Smooth muscle cell (in vitro differentiated cells): Measurements from ENCODE around the gene NPY5R. TPM values are rescaled to one million over a fixed set of nuclear protein-coding genes. Genes with fewer than 3 reads are reported as not detected.

Experiments used
- DNase-seq: peaks from one replicate; lab custom pipeline; 2025; ENCODE audit not compliant: unreplicated experiment; lab: John Stamatoyannopoulos, UW
- H2AFZ ChIP-seq: fragments of 200-600 bp; sonication (generic); 2 replicates; pipeline ENCODE4 v1.6.0; 2016; ENCODE audit warnings: antibody characterized with exemption, low read depth, mild to moderate bottlenecking
- H3F3A ChIP-seq: fragments of 200-600 bp; sonication (generic); 2 replicates; pipeline ENCODE4 v1.6.0; 2017; ENCODE audit warnings: antibody characterized with exemption, low read depth
- H3K27ac ChIP-seq: fragments of 200-600 bp; sonication (generic); 2 replicates; pipeline ENCODE4 v1.5.1; 2016; ENCODE audit warnings: low read depth, mild to moderate bottlenecking
- H3K27me3 ChIP-seq: fragments of 200-600 bp; sonication (generic); 2 replicates; pipeline ENCODE4 v1.6.1; 2016; ENCODE audit warnings: low read depth, mild to moderate bottlenecking
- H3K36me3 ChIP-seq: fragments of 200-600 bp; sonication (generic); 2 replicates; pipeline ENCODE4 v1.5.1; 2016; ENCODE audit warnings: low read depth
- H3K4me1 ChIP-seq: fragments of 200-600 bp; sonication (generic); 2 replicates; pipeline ENCODE4 v1.5.1; 2016; ENCODE audit warnings: low read depth
- H3K4me2 ChIP-seq: fragments of 200-600 bp; sonication (generic); 2 replicates; pipeline ENCODE4 v1.6.0; 2016; ENCODE audit warnings: mild to moderate bottlenecking
- H3K4me3 ChIP-seq: fragments of 200-600 bp; sonication (generic); 2 replicates; pipeline ENCODE4 v1.5.1; 2016; ENCODE audit warnings: mild to moderate bottlenecking
- H3K79me2 ChIP-seq: fragments of 200-600 bp; sonication (generic); 2 replicates; pipeline ENCODE4 v1.6.0; 2016; ENCODE audit warnings: low read depth, mild to moderate bottlenecking
- H3K9ac ChIP-seq: fragments of 200-600 bp; sonication (generic); 2 replicates; pipeline ENCODE4 v1.6.0; 2016; ENCODE audit warnings: low read depth
- H3K9me3 ChIP-seq: fragments of 200-600 bp; sonication (generic); replicated peaks from 2 replicates; pipeline ENCODE4 v1.5.1; 2016; ENCODE audit warnings: low read depth
- H4K20me1 ChIP-seq: fragments of 200-600 bp; sonication (generic); 2 replicates; pipeline ENCODE4 v1.6.0; 2016; ENCODE audit warnings: low read depth
- WGBS: methylation state at CpG from one replicate; pipeline ENCODE4 v1.1.7; 2016; ENCODE audit warnings: low lambda C conversion rate; 5-methylcytosine and 5-hydroxymethylcytosine counted together
- polyA plus RNA-seq: library from polyadenylated mRNA; unstranded; fragments of >200 nt; fragmentation: Nextera tagmentation; extraction: Ambion mirVana; gene quantifications from 2 replicates; pipeline ENCODE4 v1.2.1, GENCODE V29; 2016
- total RNA-seq: library from RNA; depleted of rRNA; stranded (reverse); fragments of >200 nt; gene quantifications from 2 replicates; pipeline ENCODE4 v1.2.3, GENCODE V29; 2014
- TF ChIP-seq, protein P1 (sequence below): fragments of 200-600 bp; sonication (generic); IDR thresholded peaks from 2 replicates; pipeline ENCODE4 v1.5.1; 2017; ENCODE audit warnings: borderline replicate concordance, mild to moderate bottlenecking, antibody characterized with exemption; ENCODE audit not compliant: insufficient read depth, poor library complexity, severe bottlenecking

NPY5R gene
- total and polyA plus RNA-seq, 2 experiments from 2014 or later: 1.4 to 5.5 TPM

DNA sequence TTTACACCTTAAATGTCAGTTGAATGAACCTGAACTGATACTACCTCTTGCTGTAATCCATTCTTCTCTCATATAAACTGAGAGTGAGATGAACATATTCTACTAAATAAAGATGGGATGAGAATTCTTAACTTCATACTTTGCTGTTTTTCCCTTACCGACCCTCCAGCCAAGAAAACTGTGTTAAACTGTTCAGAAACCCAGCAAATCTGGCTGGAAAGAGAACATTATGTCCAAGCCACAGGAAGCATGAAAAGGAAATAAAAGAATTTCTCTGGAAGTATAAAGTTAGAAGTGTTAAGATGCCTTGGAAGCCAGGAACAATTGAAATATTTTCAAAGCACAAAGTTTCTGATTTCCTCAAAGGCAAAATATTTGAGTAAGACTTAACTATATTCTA lies 34.2 kb upstream of the NPY5R start:
- no peak overlapping the region for H2AFZ ChIP-seq
- H3K27me3 ChIP-seq: no peaks in the 10 kb centered on the region
- 91% methylated on average over 1 of the region's 1 CpG for WGBS
- no peak overlapping the region for H3K4me3 ChIP-seq
- no peak overlapping the region for H3K9ac ChIP-seq
- DNase-seq: no peak
- no peaks in the 10 kb centered on the region for H3K9me3 ChIP-seq
- H3K79me2 ChIP-seq: no peaks in the 10 kb centered on the region
- no peaks in the 10 kb centered on the region for H3K36me3 ChIP-seq
- H3F3A ChIP-seq: no peaks in the 10 kb centered on the region
- no peak overlapping the region for H3K27ac ChIP-seq
- H3K4me2 ChIP-seq: no peak overlapping the region
- H4K20me1 ChIP-seq: no peaks in the 10 kb centered on the region
- TF ChIP-seq, protein P1, sequence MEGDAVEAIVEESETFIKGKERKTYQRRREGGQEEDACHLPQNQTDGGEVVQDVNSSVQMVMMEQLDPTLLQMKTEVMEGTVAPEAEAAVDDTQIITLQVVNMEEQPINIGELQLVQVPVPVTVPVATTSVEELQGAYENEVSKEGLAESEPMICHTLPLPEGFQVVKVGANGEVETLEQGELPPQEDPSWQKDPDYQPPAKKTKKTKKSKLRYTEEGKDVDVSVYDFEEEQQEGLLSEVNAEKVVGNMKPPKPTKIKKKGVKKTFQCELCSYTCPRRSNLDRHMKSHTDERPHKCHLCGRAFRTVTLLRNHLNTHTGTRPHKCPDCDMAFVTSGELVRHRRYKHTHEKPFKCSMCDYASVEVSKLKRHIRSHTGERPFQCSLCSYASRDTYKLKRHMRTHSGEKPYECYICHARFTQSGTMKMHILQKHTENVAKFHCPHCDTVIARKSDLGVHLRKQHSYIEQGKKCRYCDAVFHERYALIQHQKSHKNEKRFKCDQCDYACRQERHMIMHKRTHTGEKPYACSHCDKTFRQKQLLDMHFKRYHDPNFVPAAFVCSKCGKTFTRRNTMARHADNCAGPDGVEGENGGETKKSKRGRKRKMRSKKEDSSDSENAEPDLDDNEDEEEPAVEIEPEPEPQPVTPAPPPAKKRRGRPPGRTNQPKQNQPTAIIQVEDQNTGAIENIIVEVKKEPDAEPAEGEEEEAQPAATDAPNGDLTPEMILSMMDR: no peak
- H3K4me1 ChIP-seq: no peaks in the 10 kb centered on the region

DNA sequence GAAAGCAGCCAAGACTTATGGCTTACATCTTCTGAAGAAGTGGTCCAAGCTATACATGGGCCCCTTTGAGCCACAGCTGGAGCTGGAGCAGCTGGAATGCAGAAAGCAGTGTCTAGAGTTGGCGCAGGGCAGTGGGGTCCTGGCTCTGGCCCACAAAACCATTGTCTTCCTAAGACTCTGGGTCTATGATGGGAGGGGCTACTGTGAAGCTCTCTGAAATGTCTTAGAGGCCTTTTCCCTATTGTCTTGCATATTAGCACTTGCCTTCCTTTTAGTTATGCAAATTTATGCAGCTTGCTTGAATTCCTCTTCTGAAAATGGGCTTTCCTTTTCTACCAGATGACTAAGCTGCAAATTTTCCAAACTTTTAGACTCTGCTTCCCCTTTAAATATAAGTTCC lies 26.6 kb upstream of the NPY5R start:
- TF ChIP-seq, protein P1: no peak
- Histone ChIP-seq H3K9ac (no peak overlapping the region), H3K4me2 (no peak overlapping the region), H4K20me1 (no peaks in the 10 kb centered on the region), H2AFZ (no peak overlapping the region), H3K4me3 (no peak overlapping the region), H3K27ac (no peak overlapping the region), H3K4me1 (no peaks in the 10 kb centered on the region), H3K27me3 (no peaks in the 10 kb centered on the region), H3K9me3 (no peaks in the 10 kb centered on the region), H3K79me2 (no peaks in the 10 kb centered on the region), H3F3A (no peaks in the 10 kb centered on the region), H3K36me3 (no peaks in the 10 kb centered on the region)
- DNase-seq: no peak
- 42% methylated on average over 1 of the region's 1 CpG for WGBS

DNA sequence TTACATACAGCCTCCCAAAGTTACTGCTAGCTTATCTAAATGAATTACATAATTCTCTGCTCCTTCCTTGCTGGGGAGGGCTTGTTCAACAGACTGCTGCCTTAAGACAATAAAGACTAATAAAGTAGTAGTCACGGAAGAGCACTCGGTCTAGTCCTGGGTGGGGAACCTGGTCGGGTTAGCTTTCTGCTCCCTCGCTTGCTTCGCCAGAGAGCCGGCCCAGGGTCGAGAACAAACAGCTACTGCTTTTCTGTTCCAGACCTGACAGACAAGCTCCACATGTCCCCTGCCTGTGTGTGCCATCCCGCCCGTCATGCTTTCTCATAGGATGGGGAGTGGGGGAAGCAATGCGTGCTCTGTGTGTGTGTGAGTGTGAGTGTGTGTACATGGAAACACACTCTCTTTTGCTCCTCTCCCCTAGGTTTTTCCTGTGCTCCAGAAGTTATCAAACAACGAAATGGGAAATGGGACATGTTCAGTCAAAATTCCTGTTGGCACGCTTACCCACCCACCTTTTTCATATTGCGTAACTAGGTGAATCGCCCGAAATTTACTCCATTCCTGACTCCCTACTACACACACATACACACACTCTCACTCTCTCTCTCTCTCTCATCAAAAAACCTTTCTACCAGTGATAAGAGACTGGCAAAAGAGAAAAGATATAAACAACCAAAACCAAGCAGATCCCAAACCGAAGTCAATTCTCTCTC lies 12.6 kb upstream of the NPY5R start:
- Histone ChIP-seq H3K27ac (no peak overlapping the region), H4K20me1 (no peaks in the 10 kb centered on the region), H3F3A (no peaks in the 10 kb centered on the region), H2AFZ (peak overlapping the region; percentile 92), H3K4me3 (peak overlapping the region; percentile 72), H3K79me2 (peaks cover 36% of the 10 kb centered on the region), H3K9ac (no peak overlapping the region), H3K4me1 (no peaks in the 10 kb centered on the region), H3K4me2 (peak overlapping the region; percentile 92), H3K36me3 (no peaks in the 10 kb centered on the region), H3K9me3 (no peaks in the 10 kb centered on the region), H3K27me3 (peaks cover 14% of the 10 kb centered on the region)
- no peak for DNase-seq
- WGBS: 70% methylated on average over 16 of the region's 16 CpGs
- TF ChIP-seq, protein P1: no peak
